GM21576 (cell line): ENCODE data around the gene WDPCP.
"Not testable (repeated sequence)": the region's sequence is repeated elsewhere in the genome, so short reads cannot be mapped to it uniquely, and the experiment has no call there.

Experiments used
- ATAC-seq: cut with Tn5 transposase; IDR thresholded peaks from one replicate; pipeline ENCODE4 v1.9.1; 2021; ENCODE audit warnings: mild to moderate bottlenecking, moderate library complexity; ENCODE audit not compliant: unreplicated experiment

Gene WDPCP

GRCh38 chr2:63270717-63271116 lies 317.6 kb downstream of the WDPCP start:
- ATAC-seq, result no peak

- ATAC-seq, result no peak
Observed at GRCh38 chr2:63268946-63269345, 319.3 kb downstream of the WDPCP start.

- no peak for ATAC-seq
Observed at GRCh38 chr2:63261137-63261621, 327.1 kb downstream of the WDPCP start.

GRCh38 chr2:63257473-63257872 lies 330.8 kb downstream of the WDPCP start:
- no peak for ATAC-seq

DNA sequence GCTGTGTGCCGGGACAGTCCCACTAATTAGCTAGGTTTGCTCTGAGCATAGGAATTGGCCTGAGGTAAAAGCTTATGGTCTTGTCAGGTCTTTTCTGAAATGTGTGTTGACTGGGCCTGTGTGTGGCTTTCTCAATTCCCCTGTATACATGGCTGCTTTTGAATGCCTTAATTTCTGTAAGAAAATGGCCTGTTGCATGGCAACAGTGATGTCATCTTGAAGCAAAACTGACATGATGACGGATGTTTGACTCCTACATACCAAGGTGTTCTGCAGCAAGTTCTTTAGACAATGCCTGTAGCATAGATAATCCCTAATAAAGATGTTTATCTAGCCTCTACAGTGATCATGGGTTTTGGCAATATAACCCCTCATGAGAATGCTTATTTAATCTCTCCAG lies 339.1 kb downstream of the WDPCP start:
- no peak for ATAC-seq

DNA sequence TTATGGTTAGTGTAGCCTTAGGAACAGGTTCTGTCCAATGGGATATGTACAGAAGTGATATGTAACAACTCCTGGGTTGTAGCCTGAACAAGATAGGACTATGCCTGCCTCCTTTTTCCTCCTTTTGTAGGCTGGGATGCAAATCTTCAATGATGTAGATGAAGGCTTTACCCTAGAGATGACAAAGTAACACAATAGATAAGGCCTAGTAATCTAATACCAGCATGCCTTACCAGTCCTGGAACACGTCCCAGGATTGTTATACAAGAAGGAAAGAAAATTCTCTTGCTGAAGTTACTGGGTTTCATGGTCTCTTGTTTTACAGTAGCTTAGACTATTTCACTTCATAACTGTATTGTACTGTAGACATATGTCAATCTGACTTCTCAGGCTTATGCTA lies 345.5 kb downstream of the WDPCP start:
- no peak for ATAC-seq

GRCh38 chr2:63225964-63226686 lies 362.2 kb downstream of the WDPCP start:
- no peak for ATAC-seq

DNA sequence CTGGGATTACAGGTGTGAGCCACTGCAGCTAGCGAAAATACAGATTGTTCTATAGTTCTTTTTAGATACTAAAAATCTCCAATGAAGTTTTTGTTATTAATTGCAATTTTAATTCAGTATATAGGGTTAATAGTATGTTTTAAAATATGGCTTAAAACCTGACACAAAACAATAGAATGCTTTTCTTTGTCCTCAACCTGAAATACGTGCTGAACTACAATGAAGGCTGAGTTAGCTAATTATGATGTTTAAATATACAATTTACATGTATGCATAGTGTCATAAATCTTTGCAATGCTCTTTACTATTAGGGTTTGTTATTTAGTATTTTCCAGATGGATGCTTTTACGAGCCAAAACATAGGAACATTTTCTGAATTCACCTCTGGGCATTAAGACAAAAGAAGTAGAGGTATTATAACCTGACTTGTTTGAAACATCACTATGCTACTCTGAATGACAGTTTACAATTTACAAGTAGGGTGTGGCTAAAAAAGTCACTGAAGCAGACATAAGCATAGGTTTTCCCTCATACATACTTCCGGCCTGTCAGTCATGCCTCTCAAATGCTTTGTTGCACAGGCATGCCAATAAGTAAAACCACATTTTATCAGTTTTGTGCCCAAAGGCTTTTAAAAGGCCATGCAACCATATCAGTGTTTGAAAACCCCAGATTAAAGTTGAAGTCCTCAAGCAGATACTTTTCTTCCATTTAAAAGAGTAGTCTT lies 369.3 kb downstream of the WDPCP start:
- no peak for ATAC-seq

GRCh38 chr2:63195310-63195709 lies 393.0 kb downstream of the WDPCP start:
- no peak for ATAC-seq

DNA sequence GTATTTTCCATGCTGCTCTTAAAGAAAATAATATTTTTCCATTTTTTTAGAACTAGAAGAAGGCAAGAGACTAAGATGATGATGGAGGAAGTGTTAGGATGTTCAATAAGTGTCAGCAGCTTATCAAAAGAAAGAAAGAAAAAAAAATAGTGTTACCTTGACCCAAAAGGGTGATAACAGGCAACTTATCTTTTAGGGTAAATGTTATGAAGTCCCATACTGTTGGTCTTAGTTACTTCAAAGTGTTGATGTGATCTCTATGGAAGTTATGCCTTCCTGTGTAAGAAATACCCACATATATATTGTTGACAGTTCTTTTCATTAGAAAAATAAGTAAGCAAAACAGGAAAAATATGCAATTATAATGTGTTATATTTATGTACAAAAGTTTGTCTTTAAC lies 394.1 kb downstream of the WDPCP start:
- no peak for ATAC-seq

DNA sequence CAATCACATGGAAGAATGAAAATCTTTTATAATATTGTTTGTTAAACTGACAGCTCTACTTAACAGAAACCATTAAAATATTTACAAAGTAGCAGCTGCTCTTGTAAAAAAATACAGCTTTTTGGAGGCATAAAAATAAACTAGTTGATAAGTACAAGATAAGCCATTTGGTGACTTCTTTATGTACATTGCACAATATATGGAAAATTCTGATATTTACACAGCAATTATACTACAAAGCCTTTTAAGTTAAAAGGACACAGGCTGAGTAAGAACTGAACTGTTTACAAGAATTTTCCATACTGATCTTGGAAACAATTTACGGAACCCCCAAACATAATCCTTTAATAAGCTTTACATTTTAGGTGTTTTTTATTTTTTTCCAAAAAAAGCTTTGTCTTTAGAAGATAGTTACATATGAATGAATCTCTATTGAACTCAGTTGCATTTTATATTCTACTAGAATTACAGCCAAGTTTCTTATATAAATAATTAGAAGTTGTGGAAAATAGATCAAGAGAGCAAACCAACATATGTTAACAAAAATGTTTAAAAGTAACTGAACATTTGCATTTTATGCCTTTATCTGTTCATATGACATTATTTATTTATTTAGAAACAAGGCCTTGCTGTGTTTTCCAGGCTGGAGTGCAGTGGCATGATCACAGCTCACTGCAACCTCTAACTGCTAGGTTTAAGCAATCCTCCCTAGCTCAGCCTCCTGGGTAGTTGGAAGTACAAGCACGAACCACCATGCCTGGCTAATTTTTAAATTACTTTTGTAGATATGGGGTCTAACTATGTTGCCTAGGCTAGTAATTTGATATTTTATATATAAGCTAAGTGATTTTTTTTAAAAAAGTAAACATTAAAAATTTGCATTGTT lies 395.1 kb downstream of the WDPCP start:
- no peak for ATAC-seq

DNA sequence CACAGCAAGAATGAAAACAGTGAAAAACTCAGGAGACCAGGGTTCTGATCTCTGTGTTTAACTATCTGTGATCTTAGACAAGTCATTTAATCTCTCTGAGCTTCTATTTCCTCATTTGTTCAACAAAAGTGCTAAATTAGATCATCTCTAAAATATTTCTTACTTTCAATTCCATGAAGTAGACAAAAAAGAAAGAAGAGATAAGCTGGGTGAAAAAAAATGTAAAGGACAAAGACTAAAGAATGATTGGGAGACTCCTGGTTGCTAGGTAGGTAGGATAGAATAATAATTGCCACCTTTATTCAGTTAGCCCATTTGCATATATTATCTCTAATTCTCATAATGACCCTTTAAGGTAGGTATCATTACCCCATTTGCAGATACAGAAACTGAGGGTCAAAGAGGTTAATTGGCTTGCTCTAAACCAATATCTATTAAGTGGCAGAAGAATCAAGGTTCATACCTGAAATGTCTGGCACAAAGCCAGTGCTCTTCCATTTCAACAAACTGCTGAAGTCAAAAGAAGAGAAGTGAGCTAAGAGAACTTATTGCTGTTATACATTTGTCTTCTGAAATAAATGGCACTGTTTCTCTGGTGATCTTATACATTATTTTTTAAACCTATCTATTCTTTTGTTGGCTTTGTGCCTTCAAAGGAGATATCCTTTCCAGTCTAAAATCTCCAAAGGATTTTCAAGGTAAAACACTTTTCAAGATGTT lies 395.9 kb downstream of the WDPCP start:
- ATAC-seq, result no peak

DNA sequence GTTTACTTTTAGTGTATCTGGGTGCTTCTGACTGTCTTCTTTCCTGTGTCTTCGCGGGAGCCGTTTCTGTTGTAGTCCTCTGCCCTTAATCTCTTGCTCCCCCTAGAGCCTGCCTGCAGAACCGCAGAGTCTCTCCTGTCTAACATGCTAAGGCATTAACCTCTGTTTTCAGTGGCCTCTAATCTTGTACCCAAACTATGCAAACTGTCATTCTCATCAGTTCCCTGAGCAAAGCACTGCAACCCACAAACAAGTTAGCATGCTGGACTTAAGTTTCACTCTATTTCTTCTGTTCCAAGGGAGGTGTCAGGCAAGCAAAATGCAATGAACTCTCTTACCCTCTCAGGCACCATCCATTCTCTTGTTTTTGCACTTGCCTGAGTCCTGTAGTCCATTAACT lies 399.3 kb downstream of the WDPCP start:
- peak; percentile 75 for ATAC-seq

DNA sequence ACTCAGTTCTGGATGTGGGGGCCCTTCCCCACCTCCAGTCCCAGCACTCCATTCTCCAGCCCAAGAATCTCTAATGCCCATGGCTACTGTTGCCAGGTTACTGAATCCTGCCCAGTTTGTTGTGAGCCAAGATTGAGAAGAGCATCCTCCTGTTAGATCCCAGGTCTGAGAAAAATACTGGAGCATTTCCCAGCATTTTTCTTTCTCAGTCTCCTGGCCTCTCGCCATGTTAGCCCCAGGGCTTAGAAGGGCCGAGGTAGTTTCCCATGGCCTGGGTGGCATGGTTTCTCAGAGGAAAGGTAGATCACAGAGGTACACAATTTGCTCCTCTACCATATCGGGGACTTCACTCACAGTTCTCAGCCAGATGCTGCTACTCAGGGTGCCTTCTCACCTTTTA lies 401.9 kb downstream of the WDPCP start:
- no peak for ATAC-seq

DNA sequence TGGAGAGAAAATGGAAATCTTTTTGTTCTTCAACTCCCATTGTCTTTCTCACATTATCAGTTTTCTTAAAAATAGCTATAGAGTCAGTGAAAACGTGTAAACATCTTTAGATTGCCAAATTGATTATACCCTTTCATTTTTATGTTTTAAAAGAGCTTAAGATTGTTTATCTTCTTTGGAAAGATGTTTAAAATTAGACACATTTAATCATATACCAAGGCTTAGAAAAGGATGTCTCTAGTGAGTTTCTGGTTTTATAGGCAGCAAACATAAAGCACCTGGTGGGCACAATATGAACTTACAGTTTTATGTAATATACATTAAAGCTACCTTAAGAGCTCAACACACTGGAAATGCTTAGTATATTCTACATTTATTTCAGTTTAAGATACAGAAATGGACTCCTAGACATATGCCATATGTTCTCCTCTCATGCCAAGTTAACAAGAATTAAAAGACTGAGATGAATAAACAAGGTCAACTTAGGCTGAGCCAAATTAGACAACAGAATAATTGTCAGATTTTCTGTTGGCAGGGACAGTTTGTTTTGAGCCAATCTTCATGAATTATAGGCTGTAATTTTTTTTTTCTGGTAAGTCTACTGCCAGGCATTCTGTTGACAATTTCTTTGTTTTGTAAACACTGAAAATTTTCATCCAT lies 425.0 kb downstream of the WDPCP start:
- ATAC-seq, result no peak

- no peak for ATAC-seq
Observed at GRCh38 chr2:63159262-63159661, 429.0 kb downstream of the WDPCP start.

DNA sequence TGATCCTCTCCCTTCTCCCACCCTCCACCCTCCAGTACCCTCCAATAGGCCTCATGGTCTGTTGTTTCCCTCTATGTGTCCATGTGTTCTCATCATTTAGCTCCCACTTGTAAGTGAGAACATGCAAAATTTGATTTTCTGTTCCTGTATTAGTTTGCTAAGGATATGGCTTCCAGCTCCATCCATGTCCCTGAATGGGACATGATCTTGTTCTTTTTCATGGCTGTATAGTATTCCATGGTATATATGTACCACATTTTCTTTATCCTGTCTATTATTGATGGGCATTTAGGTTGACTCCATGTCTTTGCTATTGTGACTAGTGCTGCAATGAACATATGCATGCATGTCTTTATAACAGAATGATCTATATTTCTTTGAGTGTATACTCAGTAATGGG lies 451.6 kb downstream of the WDPCP start:
- not testable (repeated sequence) for ATAC-seq

- no peak for ATAC-seq
Observed at GRCh38 chr2:63132020-63132419, 456.3 kb downstream of the WDPCP start.

- no peak for ATAC-seq
Observed at GRCh38 chr2:63131196-63131595, 457.1 kb downstream of the WDPCP start.

GRCh38 chr2:63127594-63127993 lies 460.7 kb downstream of the WDPCP start:
- no peak for ATAC-seq
